Esophagus squamous epithelium (tissue), 5 donors: Measurements from ENCODE around the gene KERA. TPM values are rescaled to one million over a fixed set of nuclear protein-coding genes. Genes with fewer than 3 reads are reported as not detected.

Source experiments
- DNase-seq: peaks from one replicate; lab custom pipeline; 2025; lab: John Stamatoyannopoulos, UW
- H3K27ac ChIP-seq, 4 donors: fragments of 200-600 bp; sonication (generic); one replicate each; pipeline ENCODE4 v1.5.1; 2016 to 2019; ENCODE audit warnings: mild to moderate bottlenecking in 1 of 4
- H3K27me3 ChIP-seq, 4 donors: fragments of 200-600 bp; sonication (generic); 1 replicate in 3 of 4; 2 replicates in 1 of 4; pipeline versions ENCODE4 v1.5.1 to v1.6.0; 2017 to 2021; ENCODE audit warnings: antibody characterized with exemption in 1 of 4
- H3K36me3 ChIP-seq, 3 donors: fragments of 200-600 bp; sonication (generic); one replicate each; pipeline ENCODE4 v1.5.1; 2016 to 2019
- H3K4me1 ChIP-seq, 3 donors: fragments of 200-600 bp; sonication (generic); one replicate each; pipeline ENCODE4 v1.5.1; 2017 to 2019
- H3K4me3 ChIP-seq, 4 donors: fragments of 200-600 bp; sonication (generic); 1 replicate in 3 of 4; 2 replicates in 1 of 4; pipeline ENCODE4 v1.5.1; 2016 to 2019; ENCODE audit warnings: mild to moderate bottlenecking in 2 of 4, moderate library complexity in 1 of 4
- H3K9me3 ChIP-seq, 3 donors: fragments of 200-600 bp; sonication (generic); one replicate each; pipeline ENCODE4 v1.5.1; 2016 to 2019
- CTCF ChIP-seq, 6 experiments: fragments of 450-650 bp in 4 of 6; fragments of 200-600 bp in 2 of 6; sonication (generic) in 2 of 6; IDR thresholded peaks; one replicate each; pipeline ENCODE4 v1.5.1; 2016 to 2019; ENCODE audit warnings: antibody characterized with exemption in 6 of 6, mild to moderate bottlenecking in 4 of 6, moderate library complexity in 4 of 6
- POLR2A ChIP-seq, 4 donors: fragments of 450-650 bp; IDR thresholded peaks; one replicate each; pipeline ENCODE4 v1.6.1; 2017; ENCODE audit warnings: antibody characterized with exemption in 4 of 4, mild to moderate bottlenecking in 4 of 4, moderate library complexity in 3 of 4
- WGBS, 2 donors: methylation state at CpG; one replicate each; pipeline ENCODE4 v1.1.5; 2018; 5-methylcytosine and 5-hydroxymethylcytosine counted together
- intact Hi-C: fragments of 100-400 bp; cut with DNase I; formaldehyde crosslinking; loops from one replicate; pipeline ENCODE4 v1.15.0; 2022
- total RNA-seq, 4 donors: library from RNA; depleted of rRNA; stranded (reverse); fragments of >200 nt; gene quantifications; one replicate each; pipeline ENCODE4 v1.1.0, GENCODE V29; 2016
- donor health status: DM: yes; HTN: yes; CAD: no.

The KERA gene
- not detected for total RNA-seq

GRCh38 chr12:91057368-91058165 lies at the start of gene KERA:
TSS of gene KERA (minus strand) at chr12:91058024. CDS start at chr12:91056281, 1,743 bp downstream.
- TF ChIP-seq POLR2A (IDR thresholded peaks at IDR 0.05) (no peak), CTCF (IDR thresholded peaks at IDR 0.05) (no peak)
- Histone ChIP-seq H3K4me3 (no peak within 1 kb of the TSS), H3K27ac (no peak within 1 kb of the TSS), H3K4me1 (no peaks in the 10 kb centered on the region), H3K27me3 (no peaks in the 10 kb centered on the region), H3K36me3 (no peaks in the 10 kb centered on the region), H3K9me3 (no peaks in the 10 kb centered on the region)
- no peak for DNase-seq
- WGBS, 2 donors = 30 to 32% methylated on average over 9 of the region's 9 CpGs
- intact Hi-C loops = no loop called here

GRCh38 chr12:91106283-91106682 lies 48.5 kb upstream of the KERA start:
- Histone ChIP-seq H3K36me3 (no peaks in the 10 kb centered on the region), H3K27ac (no peak overlapping the region), H3K9me3 (no peaks in the 10 kb centered on the region), H3K4me3 (no peak overlapping the region), H3K27me3 (no peaks in the 10 kb centered on the region), H3K4me1 (peaks cover 0 to 2% (median 0%) of the 10 kb centered on the region in 3 donors)
- TF ChIP-seq CTCF (IDR thresholded peaks at IDR 0.05) = no peak
- TF ChIP-seq POLR2A (IDR thresholded peaks at IDR 0.05) = no peak
- no peak for DNase-seq
- intact Hi-C loops = no loop called here

GRCh38 chr12:91105807-91106206 lies 48.0 kb upstream of the KERA start:
- intact Hi-C loops = no loop called here
- H3K36me3 ChIP-seq = no peaks in the 10 kb centered on the region
- DNase-seq = no peak
- no peaks in the 10 kb centered on the region for H3K4me1 ChIP-seq
- WGBS, 2 donors = 72 to 74% methylated on average over 5 of the region's 5 CpGs
- H3K27me3 ChIP-seq = no peaks in the 10 kb centered on the region
- TF ChIP-seq CTCF (IDR thresholded peaks at IDR 0.05) (no peak), POLR2A (IDR thresholded peaks at IDR 0.05) (no peak)
- H3K27ac ChIP-seq = peak overlapping the region in 1 of 4 donors; percentile 11
- H3K9me3 ChIP-seq = no peaks in the 10 kb centered on the region
- H3K4me3 ChIP-seq = peak overlapping the region in 1 of 4 donors; percentile 3

GRCh38 chr12:91104812-91105466 lies 47.1 kb upstream of the KERA start:
- 71 to 86% methylated on average over 1 of the region's 1 CpG for WGBS, 2 donors
- no peaks in the 10 kb centered on the region for H3K27me3 ChIP-seq
- no peak overlapping the region for H3K4me3 ChIP-seq

More at GRCh38 chr12:91104812-91105466, 47.1 kb upstream of the KERA start:
- H3K4me1 ChIP-seq = no peaks in the 10 kb centered on the region
- intact Hi-C loops = no loop called here
- no peak for TF ChIP-seq CTCF (IDR thresholded peaks at IDR 0.05)
- no peak for TF ChIP-seq POLR2A (IDR thresholded peaks at IDR 0.05)
- H3K9me3 ChIP-seq = no peaks in the 10 kb centered on the region
- no peak for DNase-seq
- H3K27ac ChIP-seq = no peak overlapping the region
- no peaks in the 10 kb centered on the region for H3K36me3 ChIP-seq
